H9 (cell line): ENCODE data around the gene HIRIP3. TPM values are rescaled to one million over a fixed set of nuclear protein-coding genes. Genes with fewer than 3 reads are reported as not detected.

Source experiments
- DNase-seq: peaks from one replicate; pipeline ENCODE4 v3.0.0-alpha.2; 2017
- H2AFZ ChIP-seq: one replicate; pipeline ENCODE4 v1.6.1; 2013; ENCODE audit warnings: mild to moderate bottlenecking, low read length, control low read depth, moderate library complexity
- H2AK5ac ChIP-seq: 2 replicates; pipeline ENCODE4 v1.6.1; 2013; ENCODE audit warnings: low read length, control low read depth, mixed read lengths; ENCODE audit not compliant: insufficient read length
- H2BK120ac ChIP-seq: one replicate; pipeline ENCODE4 v1.6.1; 2013; ENCODE audit warnings: low read depth, mild to moderate bottlenecking, low read length, control low read depth, inconsistent platforms; ENCODE audit not compliant: poor library complexity, severe bottlenecking
- H2BK12ac ChIP-seq: 2 replicates; pipeline ENCODE4 v1.6.1; 2013; ENCODE audit warnings: low read length, control low read depth, mixed read lengths, low read depth; ENCODE audit not compliant: insufficient read length
- H2BK15ac ChIP-seq: 2 replicates; pipeline ENCODE4 v1.6.1; 2013; ENCODE audit warnings: low read depth, low read length, control low read depth
- H2BK20ac ChIP-seq: one replicate; pipeline ENCODE4 v1.6.1; 2013; ENCODE audit warnings: low read depth, mild to moderate bottlenecking, low read length, control low read depth, inconsistent platforms; ENCODE audit not compliant: poor library complexity, severe bottlenecking
- H2BK5ac ChIP-seq: 2 replicates; pipeline ENCODE4 v1.6.1; 2013; ENCODE audit warnings: low read length, control low read depth, mixed read lengths; ENCODE audit not compliant: insufficient read length
- H3K14ac ChIP-seq: 2 replicates; pipeline ENCODE4 v1.6.1; 2013; ENCODE audit warnings: low read length, control low read depth; ENCODE audit not compliant: insufficient read depth
- H3K18ac ChIP-seq: 2 replicates; pipeline ENCODE4 v1.6.1; 2013; ENCODE audit warnings: low read depth, mild to moderate bottlenecking, mixed read lengths, low read length, control low read depth; ENCODE audit not compliant: insufficient read length
- H3K23ac ChIP-seq: 2 replicates; pipeline ENCODE4 v1.6.1; 2013; ENCODE audit warnings: low read length, control low read depth, mixed read lengths, low read depth; ENCODE audit not compliant: insufficient read length
- H3K23me2 ChIP-seq: 2 replicates; pipeline ENCODE4 v1.6.1; 2013; ENCODE audit warnings: low read depth, mild to moderate bottlenecking, mixed read lengths, low read length, control low read depth; ENCODE audit not compliant: insufficient read length, poor library complexity, severe bottlenecking
- H3K27ac ChIP-seq: 2 replicates; pipeline ENCODE4 v1.5.1; 2013; ENCODE audit warnings: low read length, control low read depth, mixed read lengths, low read depth; ENCODE audit not compliant: insufficient read length
- H3K27me3 ChIP-seq: 2 replicates; pipeline ENCODE4 v1.6.1; 2013; ENCODE audit warnings: low read length, control low read depth, inconsistent platforms; ENCODE audit not compliant: insufficient read depth
- H3K4ac ChIP-seq: 2 replicates; pipeline ENCODE4 v1.6.1; 2013; ENCODE audit warnings: low read depth, mild to moderate bottlenecking, control low read depth, inconsistent platforms, low read length, moderate library complexity
- H3K4me1 ChIP-seq: 2 replicates; pipeline ENCODE4 v1.6.1; 2013; ENCODE audit warnings: low read length, control low read depth, inconsistent platforms; ENCODE audit not compliant: insufficient read depth
- H3K4me2 ChIP-seq: 2 replicates; pipeline ENCODE4 v1.6.1; 2013; ENCODE audit warnings: low read length, control low read depth, mixed read lengths; ENCODE audit not compliant: insufficient read length, insufficient read depth
- H3K56ac ChIP-seq: 2 replicates; pipeline ENCODE4 v1.6.1; 2013; ENCODE audit warnings: low read depth, mild to moderate bottlenecking, mixed read lengths, low read length, control low read depth; ENCODE audit not compliant: insufficient read length
- H3K79me1 ChIP-seq: 2 replicates; pipeline ENCODE4 v1.6.1; 2013; ENCODE audit warnings: low read depth, mild to moderate bottlenecking, moderate library complexity, low read length, control low read depth, inconsistent platforms; ENCODE audit not compliant: insufficient read depth, poor library complexity, severe bottlenecking
- H3K79me2 ChIP-seq: 2 replicates; pipeline ENCODE4 v1.6.1; 2013; ENCODE audit warnings: low read length, control low read depth, inconsistent platforms; ENCODE audit not compliant: insufficient read depth
- H3K9ac ChIP-seq: 2 replicates; pipeline ENCODE4 v1.6.1; 2013; ENCODE audit warnings: low read length, control low read depth, mixed read lengths; ENCODE audit not compliant: insufficient read length; ENCODE audit errors: extremely low read depth
- H3K9me3 ChIP-seq: one replicate; pipeline ENCODE4 v1.6.1; 2013; ENCODE audit warnings: low read depth, low read length, inconsistent platforms; ENCODE audit not compliant: control insufficient read depth
- H3T11ph ChIP-seq: one replicate; pipeline ENCODE4 v1.6.1; 2013; ENCODE audit warnings: mild to moderate bottlenecking, low read length, control low read depth, inconsistent platforms
- H4K20me1 ChIP-seq: one replicate; pipeline ENCODE4 v1.6.1; 2013; ENCODE audit not compliant: control insufficient read depth, insufficient read length, insufficient read depth
- H4K5ac ChIP-seq: 2 replicates; pipeline ENCODE4 v1.6.1; 2013; ENCODE audit warnings: low read depth, mild to moderate bottlenecking, mixed read lengths, low read length, control low read depth; ENCODE audit not compliant: insufficient read length
- H4K8ac ChIP-seq: replicated peaks from 2 replicates; pipeline ENCODE4 v1.6.1; 2013; ENCODE audit warnings: low read length, control low read depth, mixed read lengths, low read depth; ENCODE audit not compliant: insufficient read length
- H4K91ac ChIP-seq: 2 replicates; pipeline ENCODE4 v1.6.1; 2013; ENCODE audit warnings: low read depth, mild to moderate bottlenecking, moderate library complexity, mixed read lengths, low read length, control low read depth; ENCODE audit not compliant: insufficient read length
- H3K27ac Mint-ChIP-seq, 3 experiments: 2 replicates in 2 of 3; 3 replicates in 1 of 3; pipeline ENCODE4 v1.8.0; 2020 to 2021; ENCODE audit warnings: mixed read lengths in 3 of 3, mild to moderate bottlenecking in 1 of 3, moderate library complexity in 1 of 3
- H3K27me3 Mint-ChIP-seq: 2 replicates; pipeline ENCODE4 v1.8.0; 2021; ENCODE audit warnings: low read depth, mild to moderate bottlenecking, moderate library complexity, mixed read lengths
- H3K36me3 Mint-ChIP-seq, 3 experiments: 2 replicates in 2 of 3; 3 replicates in 1 of 3; pipeline ENCODE4 v1.8.0; 2020 to 2021; ENCODE audit warnings: low read depth in 3 of 3, mixed read lengths in 3 of 3; ENCODE audit not compliant: insufficient read depth in 1 of 3
- H3K4me1 Mint-ChIP-seq, 2 experiments: 2 replicates each; pipeline ENCODE4 v1.8.0; 2020; ENCODE audit warnings: mixed read lengths in 2 of 2
- H3K4me3 Mint-ChIP-seq, 2 experiments: 2 replicates in 1 of 2; 3 replicates in 1 of 2; pipeline ENCODE4 v1.8.0; 2020 to 2021; ENCODE audit warnings: mild to moderate bottlenecking in 2 of 2, mixed read lengths in 2 of 2, moderate library complexity in 1 of 2
- H3K9me3 Mint-ChIP-seq, 2 experiments: 2 replicates in 1 of 2; 3 replicates in 1 of 2; pipeline ENCODE4 v1.8.0; 2020; ENCODE audit warnings: mild to moderate bottlenecking in 2 of 2, mixed read lengths in 2 of 2, moderate library complexity in 1 of 2
- CTCF ChIP-seq: fragments of 200-600 bp; sonication (generic); conservative IDR thresholded peaks from 3 replicates; pipeline ENCODE4 v1.8.0; 2021; ENCODE audit warnings: antibody characterized with exemption, mild to moderate bottlenecking
- WGBS: extraction: QIAGEN DNeasy Blood & Tissue Kit; methylation state at CpG from one replicate; pipeline ENCODE4 v1.1.7; 2013; ENCODE audit warnings: missing lambda C conversion rate, low lambda C conversion rate, mixed read lengths; ENCODE audit not compliant: insufficient read length; ENCODE audit errors: extremely low coverage; 5-methylcytosine and 5-hydroxymethylcytosine counted together
- total RNA-seq: library from RNA; stranded (reverse); gene quantifications from 2 replicates; pipeline ENCODE4 v1.2.1, GENCODE V29; 2021

HIRIP3 gene
- total RNA-seq, 1 experiment from 2014 or later = 21.6 TPM

GRCh38 chr16:29995911-29996765, 721 bp upstream of the HIRIP3 start, which contains the start of gene INO80E:
INO80E (plus strand) TSS chr16:29996241; CDS start chr16:29996311, 70 bp downstream.
- WGBS = no CpG with 5 or more reads among the region's 65 CpGs
- peaks cover 15 to 32% of the 10 kb centered on the region in 2 experiments for H3K4me1 Mint-ChIP-seq
- no peak within 1 kb of the TSS for H2BK15ac ChIP-seq

More at GRCh38 chr16:29995911-29996765, 721 bp upstream of the HIRIP3 start, which contains the start of gene INO80E:
- DNase-seq = peak; percentile 98
- H3K23me2 ChIP-seq = peaks cover 14% of the 10 kb centered on the region
- peak within 1 kb of the TSS; percentile 66 for H2AFZ ChIP-seq
- H3K4ac ChIP-seq = no peak within 1 kb of the TSS
- no peak within 1 kb of the TSS for H2BK5ac ChIP-seq
- 0 out of 2 replicates have a peak, but pooled peaks cover 2% of the 10 kb centered on the region for H3K4me1 ChIP-seq
- Mint-ChIP-seq H3K9me3 (no peaks in the 10 kb centered on the region; a peak in 1 of 5 replicates), H3K36me3 (peaks cover 13 to 50% (median 24%) of the 10 kb centered on the region in 3 experiments), H3K27ac (peak within 1 kb of the TSS; percentile 91 to 99 (median 96)), H3K27me3 (no peaks in the 10 kb centered on the region; the same call in 1 of the 2 replicates), H3K4me3 (peak within 1 kb of the TSS; percentile 97 to 98)
- H4K5ac ChIP-seq = no peak within 1 kb of the TSS
- no peaks in the 10 kb centered on the region for H4K20me1 ChIP-seq
- H3T11ph ChIP-seq = no peak within 1 kb of the TSS
- no peak for TF ChIP-seq CTCF
- peak within 1 kb of the TSS; percentile 79 for H3K14ac ChIP-seq
- peak within 1 kb of the TSS; percentile 92 for H3K4me2 ChIP-seq
- no peak within 1 kb of the TSS for H3K27ac ChIP-seq
- no peak within 1 kb of the TSS for H2BK20ac ChIP-seq
- peak within 1 kb of the TSS; percentile 78 for H3K18ac ChIP-seq
- H3K9me3 ChIP-seq = no peaks in the 10 kb centered on the region
- H4K8ac ChIP-seq = no peak within 1 kb of the TSS
- H3K23ac ChIP-seq = no peak within 1 kb of the TSS
- no peak within 1 kb of the TSS for H4K91ac ChIP-seq
- no peaks in the 10 kb centered on the region for H3K79me1 ChIP-seq
- no peak within 1 kb of the TSS for H2BK120ac ChIP-seq
- no peak within 1 kb of the TSS for H2AK5ac ChIP-seq
- H3K27me3 ChIP-seq = no peaks in the 10 kb centered on the region
- peak within 1 kb of the TSS; percentile 82 for H3K9ac ChIP-seq
- H2BK12ac ChIP-seq = no peak within 1 kb of the TSS
- no peak within 1 kb of the TSS for H3K56ac ChIP-seq
- H3K79me2 ChIP-seq = no peaks in the 10 kb centered on the region; the same call in 1 of the 2 replicates
